ENCODE measurements around the gene CNOT2.
A peak's percentile ranks its signal among the peaks of the same experiment; 100 is the strongest.
"Not testable (repeated sequence)": the region's sequence is repeated elsewhere in the genome, so short reads cannot be mapped to it uniquely, and the experiment has no call there.

The CNOT2 gene

DNA sequence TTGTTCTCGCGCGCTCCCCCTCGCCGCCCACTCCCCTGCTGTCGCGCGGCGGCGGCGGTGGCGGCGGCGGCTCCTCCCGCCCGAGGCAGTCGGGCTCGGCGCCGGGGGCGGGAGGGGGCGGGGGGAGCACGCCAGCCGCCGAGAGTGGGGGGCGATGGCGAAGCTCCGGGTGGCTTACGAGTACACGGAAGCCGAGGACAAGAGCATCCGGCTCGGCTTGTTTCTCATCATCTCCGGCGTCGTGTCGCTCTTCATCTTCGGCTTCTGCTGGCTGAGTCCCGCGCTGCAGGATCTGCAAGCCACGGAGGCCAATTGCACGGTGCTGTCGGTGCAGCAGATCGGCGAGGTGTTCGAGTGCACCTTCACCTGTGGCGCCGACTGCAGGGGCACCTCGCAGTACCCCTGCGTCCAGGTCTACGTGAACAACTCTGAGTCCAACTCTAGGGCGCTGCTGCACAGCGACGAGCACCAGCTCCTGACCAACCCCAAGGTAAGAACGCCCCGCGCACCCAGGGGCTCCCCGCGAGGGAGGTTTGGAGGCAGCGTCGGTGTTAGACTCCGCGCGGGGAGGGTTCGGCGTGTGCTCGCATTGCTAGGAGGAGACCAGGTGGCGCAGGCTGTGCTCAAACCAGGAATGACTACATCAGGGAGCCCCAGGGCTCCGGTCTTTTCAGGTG, 123.5 kb downstream of the CNOT2 start:
- no peak for DNase-seq (ENCODE audit: low read depth)

DNA sequence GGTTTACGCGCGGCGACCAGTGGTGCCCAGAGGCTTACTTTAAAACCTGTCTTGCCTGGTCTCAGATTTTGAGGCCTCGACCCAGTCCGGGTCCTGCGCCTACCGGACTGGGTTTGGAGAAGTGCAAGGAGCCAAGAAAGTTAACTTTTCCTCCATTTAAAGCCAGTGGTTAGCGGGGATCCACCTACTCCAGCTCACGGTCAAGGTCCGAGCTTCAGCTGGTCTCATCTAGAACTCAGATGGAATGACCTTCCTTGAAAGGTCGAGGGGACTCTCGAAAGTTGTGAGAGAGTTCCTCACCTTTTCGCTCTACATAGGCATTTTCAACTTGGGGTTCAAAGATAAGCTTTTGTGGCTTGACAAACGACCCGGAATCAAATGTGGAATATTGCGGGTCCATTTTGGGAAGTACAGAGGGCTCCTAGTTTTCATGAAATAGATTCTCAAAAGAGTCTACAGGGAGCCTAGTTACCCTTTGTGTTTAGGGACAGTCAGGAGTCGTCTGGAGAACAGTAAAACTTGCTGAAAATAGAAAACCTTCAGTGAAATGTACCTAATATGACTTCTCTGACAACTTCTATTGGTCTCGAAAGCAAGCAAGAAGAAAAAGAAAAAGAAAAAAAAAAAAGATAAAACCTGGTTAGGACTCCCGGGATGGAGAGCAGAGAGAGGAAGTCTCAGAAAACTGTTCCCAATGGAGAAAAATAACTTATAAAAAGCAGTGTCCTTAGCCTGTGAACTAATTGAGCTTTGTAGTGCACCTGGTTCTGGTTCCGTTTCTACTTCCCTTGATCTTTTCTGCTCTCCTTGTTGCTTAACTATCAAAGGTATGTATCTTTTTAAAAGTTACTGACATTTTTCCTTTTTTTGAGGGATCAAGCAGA, 124.3 kb downstream of the CNOT2 start:
- no peak for DNase-seq (ENCODE audit: low read depth)

DNA sequence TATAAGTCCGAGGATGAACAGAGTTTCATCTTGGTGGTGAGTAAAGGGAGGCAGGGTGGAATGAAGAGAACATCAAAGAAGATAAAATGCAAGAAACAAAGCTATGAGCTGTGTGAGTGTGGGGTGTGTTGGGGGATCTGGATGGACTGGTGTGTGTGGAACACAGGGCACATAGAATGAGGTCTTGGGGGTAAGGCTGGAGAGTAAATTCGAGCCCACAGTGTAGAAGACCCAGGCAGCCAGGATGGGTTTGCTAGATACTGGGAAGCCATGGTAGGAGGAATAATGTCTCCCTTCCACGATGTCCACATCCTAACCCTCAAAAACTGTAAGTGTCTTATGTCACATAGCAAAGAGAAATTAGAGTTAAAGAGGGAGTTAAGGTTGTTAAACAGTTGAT, 129.6 kb downstream of the CNOT2 start:
- no peak for DNase-seq (ENCODE audit: low read depth)

DNA sequence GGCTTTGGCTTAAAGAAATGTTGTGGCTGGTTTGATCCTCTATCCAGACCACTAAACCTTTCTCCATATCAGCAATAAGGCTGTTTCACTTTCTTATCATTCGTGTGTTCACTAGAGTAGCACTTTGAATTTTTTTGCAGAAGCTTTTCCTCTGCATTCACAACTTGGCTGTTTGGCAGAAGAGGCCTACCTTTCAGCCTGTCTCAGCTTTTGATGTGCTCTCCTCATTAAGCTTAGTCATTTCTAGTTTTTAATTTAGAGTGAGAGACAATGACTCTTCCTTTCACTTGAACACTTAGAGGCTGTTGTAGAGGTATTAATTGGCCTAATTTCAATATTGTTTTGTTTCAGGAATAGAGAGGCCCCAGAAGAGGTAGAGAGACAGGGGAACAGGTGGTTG, 136.6 kb downstream of the CNOT2 start:
- no peak for DNase-seq (ENCODE audit: low read depth)

DNA sequence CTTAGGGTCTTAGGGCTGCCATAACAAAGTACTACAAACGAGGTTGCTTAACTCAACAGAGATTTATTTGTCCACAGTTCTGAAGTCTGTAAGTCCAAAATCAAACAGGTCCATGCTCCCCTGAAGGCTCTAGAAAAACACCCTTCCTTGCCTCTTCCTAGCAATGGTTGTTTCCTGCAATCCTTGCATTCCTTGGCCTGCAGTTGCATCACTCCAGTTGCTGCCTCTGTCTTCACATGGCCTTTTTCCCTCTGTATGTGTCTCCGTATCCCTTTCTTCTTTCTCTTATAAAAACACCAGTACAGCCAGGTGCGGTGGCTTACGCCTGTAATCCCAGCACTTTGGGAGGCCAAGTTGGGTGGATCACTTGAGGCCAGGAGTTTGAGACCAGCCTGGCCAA, 140.3 kb downstream of the CNOT2 start:
- no peak for DNase-seq (ENCODE audit: low read depth)

DNA sequence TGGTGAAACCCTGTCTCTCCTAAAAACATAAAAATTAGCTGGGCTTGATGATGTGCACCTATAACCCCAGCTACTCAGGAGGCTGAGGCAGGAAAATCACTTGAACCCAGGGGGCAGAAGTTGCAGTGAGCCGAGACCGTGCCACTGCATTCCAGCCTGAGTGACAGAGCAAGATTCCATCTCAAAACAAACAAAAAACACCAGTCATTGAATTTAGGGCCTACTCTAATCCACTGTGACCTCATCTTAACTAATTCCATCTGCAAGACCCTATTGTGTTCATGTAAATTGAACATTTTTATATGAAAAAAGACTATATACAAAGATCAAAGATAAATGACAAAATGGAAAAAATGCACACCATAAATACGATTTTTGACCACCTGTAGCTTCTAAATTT, 140.7 kb downstream of the CNOT2 start:
- DNase-seq (ENCODE audit: low read depth): no peak

DNA sequence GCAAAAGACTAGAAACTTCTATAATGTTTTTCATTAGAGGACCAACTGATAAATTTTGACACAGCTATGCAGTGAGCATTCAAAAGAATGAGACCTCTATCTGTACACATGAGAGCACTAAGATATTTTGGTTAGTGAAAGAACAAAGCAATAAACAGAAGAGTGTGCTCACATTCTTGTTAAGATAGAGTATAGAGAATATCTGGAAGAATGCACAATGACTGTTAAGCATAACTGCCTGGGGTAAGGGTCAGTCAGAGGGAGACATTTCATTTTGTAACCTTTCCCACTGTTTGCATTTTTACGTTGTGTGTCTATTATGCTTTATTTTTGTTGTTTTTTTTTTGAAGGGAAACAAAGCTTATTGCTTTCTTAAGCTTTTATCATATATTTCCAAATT, 143.5 kb downstream of the CNOT2 start:
- no peak for DNase-seq (ENCODE audit: low read depth)

DNA sequence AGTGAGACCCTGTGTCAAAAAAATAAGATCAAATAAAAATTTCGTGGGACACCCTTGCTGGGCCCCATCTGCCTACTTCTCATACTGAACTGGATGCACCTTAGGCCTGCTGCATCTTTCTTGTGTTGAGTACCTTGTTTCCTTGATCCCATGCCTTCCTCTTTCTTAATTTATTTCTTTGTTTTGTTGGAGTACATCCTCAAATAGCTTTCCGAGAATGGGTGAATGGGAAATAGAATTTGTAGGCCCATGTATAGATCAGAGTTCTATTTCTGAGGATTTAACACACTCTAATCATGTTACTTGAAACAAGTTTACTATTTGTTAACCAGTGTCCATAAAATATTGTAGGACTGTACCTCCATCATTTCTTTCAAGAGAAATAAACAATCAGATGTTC, 146.4 kb downstream of the CNOT2 start:
- DNase-seq (ENCODE audit: low read depth): no peak

DNA sequence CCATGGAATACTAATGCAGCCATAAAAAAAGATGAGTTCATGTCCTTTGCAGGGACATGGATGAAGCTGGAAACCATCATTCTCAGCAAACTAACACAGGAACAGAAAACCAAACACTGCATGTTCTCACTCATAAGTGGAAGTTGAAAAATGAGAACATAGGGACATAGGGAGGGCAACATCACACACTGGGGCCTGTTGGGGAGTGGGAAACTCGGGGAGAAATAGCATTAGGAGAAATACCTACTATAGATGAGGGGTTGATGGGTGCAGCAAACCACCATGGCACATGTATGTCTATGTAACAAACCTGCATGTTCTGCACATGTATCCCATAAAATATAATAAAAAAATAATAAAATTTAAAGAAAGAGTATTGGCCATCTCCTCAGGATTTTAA, 149.4 kb downstream of the CNOT2 start:
- DNase-seq (ENCODE audit: low read depth): not testable (repeated sequence)

DNA sequence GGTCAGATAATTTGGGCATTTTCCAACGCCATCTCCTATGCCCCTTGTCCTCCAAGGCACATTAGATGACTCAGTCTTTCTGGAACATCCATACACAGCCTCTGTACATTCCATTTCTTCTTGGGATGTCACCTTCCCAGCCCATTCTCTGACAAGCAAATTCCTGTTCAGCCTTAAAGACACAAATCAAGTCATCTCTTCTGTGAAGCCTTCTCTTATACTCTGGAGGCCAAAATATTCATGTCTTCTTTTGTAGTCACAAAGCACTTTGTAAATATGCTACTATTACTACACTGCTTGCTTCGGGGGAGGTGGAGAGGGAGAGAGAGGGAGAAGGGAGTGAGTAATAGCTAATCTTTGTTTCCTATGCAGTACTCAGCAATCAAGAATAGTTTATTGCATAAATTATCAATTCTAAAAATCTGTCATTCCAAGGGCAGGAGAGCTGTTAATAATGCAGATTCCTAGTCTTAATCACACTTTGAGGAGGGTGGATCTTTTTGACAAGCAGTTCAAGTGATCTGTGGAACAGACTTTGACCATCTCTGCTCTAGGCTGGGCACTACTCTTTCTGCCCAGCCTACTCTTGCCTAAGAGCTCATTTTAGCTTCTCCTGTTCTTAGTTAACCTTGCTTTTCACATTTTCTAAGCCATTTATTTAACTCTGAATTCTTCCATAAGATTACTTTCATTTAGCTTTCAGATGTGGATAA, 150.7 kb downstream of the CNOT2 start:
- peak; percentile 4 for DNase-seq (ENCODE audit: low read depth)

DNA sequence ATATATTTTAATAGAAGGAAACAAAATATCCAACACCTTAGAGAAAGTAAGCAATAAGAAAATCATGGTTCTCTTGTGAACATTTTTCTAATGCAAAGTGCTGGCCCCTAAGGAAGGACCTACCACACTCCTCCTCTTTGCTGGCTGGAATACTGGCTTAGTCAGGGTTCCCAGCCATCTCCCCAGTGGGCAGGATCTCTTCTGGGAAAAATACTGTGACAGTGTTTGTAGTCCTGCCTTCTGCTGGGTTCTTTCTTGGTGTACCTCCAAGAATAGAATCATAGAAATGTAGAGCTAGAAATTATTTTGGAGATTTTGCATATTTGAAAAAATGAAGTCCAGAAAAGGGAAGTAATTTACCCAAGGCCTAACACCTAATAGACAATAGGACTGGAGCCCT, 154.8 kb downstream of the CNOT2 start:
- no peak for DNase-seq (ENCODE audit: low read depth)

DNA sequence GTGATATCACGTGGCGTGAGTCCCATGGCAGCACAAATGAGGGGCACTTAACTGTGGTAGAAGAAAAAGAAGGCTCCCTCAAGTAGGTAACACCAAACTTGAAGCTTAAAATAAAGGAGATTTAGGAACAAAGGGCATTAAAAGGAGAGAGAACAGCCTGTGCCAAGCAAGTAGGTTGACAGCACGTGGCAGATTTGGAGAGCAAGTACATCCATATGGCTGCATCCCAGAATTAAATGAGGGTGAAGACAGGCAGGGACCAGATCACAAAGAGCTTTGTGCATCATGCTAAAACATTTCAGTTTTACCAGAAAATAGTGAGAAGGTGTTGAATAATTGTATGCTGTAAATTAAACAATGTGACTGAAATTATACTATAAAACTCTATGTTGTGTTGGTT, 155.6 kb downstream of the CNOT2 start:
- no peak for DNase-seq (ENCODE audit: low read depth)

DNA sequence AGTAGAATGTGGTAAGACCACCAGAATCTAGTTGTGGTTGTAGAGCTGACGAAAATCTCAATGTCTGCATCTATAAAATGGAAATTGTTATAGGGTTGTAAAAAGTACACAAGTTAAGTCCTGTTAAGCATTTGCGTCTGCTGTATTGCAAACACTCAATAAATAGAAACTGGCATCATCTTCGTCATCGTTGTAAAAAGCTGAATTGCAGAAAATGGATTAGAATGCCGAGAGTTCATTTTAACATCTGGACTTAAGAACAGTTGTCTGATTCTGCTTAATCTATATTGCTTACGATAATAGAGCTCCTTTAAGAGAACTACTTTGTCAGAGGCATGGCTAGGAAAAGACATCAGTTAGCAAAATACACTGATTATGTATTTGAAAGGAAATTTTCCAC, 156.1 kb downstream of the CNOT2 start:
- no peak for DNase-seq (ENCODE audit: low read depth)

DNA sequence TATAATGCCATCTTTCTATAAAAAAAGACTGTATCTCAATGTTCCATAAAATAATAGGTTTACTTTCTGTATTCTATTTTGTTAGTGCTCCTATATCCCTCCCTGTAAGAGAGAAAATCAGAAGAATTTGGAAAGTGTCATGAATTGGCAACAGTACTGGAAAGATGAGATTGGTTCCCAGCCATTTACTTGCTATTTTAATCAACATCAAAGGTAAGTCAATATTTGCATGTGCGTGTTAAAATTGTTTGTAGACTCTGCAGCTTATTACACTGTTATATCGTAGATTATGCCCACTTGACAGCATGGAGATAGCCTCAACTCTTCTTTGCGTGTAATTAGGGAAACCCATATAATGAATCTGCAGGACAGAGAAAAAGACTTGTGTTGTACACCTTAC, 156.9 kb downstream of the CNOT2 start:
- DNase-seq (ENCODE audit: low read depth): no peak

DNA sequence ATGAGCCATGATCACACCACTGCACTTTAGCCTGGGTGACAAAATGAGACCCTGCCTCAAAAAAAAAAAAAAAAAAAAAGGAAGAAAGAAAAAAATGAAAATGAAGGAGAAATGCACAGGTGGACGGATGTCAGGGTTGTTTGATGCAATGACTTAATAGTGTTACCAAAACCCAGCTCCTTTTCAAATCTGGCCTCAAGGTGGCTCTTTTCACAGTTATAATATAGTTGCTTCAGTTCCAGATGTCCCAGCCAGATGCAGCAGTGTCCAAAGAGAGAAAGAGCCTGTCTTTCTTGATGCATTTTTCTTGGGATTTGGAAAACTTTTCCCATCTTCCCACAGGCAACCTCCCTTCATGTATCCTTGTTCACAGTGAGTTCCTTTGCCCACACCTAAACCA, 159.4 kb downstream of the CNOT2 start:
- no peak for DNase-seq (ENCODE audit: low read depth)

DNA sequence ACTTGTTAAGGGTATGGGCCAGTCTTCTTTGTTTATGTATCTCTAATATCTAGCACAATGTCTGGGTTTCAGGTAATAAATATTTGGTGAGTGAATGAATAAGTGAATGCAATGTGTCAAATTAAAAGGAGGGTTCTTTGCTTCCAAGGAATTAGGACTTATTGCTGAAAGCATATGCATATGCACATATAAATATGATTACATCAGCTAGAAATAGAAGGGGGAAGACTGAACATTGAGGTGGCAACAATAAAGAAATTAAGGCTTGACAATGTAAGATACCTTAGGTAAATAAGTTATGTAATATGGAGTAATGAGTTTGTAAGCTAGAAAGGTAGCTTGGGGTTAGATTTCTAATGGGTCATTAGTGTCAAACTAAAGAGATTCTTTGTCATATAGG, 160.6 kb downstream of the CNOT2 start:
- DNase-seq (ENCODE audit: low read depth): no peak
